AG04450 (cell line): ENCODE measurements around the gene LRP8. TPM values are rescaled to one million over a fixed set of nuclear protein-coding genes. Genes with fewer than 3 reads are reported as not detected.
A peak's percentile ranks its signal among the peaks of the same experiment; 100 is the strongest.

ENCODE experiments used
- CTCF ChIA-PET: fragments of 300-600, 350-600 bp; formaldehyde crosslinking; extraction: SDS; loops from one replicate; lab custom pipeline; 2022; ENCODE audit warnings: antibody characterized with exemption, inconsistent platforms; lab: Charles Lee
- POLR2A ChIA-PET: fragments of 350-600 bp; formaldehyde crosslinking; extraction: SDS; loops from one replicate; lab custom pipeline; 2021; ENCODE audit warnings: antibody characterized with exemption, inconsistent platforms; lab: Yijun Ruan, JAX
- DNase-seq: peaks from one replicate; pipeline ENCODE4 v3.0.0-alpha.2; 2011; ENCODE audit warnings: low read depth, low spot score
- H3K27ac ChIP-seq: one replicate; pipeline ENCODE4 v1.5.1; 2012; ENCODE audit warnings: low read depth, low read length, control low read depth
- H3K27me3 ChIP-seq: one replicate; pipeline ENCODE4 v1.6.0; 2012; ENCODE audit warnings: low read length; ENCODE audit not compliant: control insufficient read depth, insufficient read depth
- H3K4me3 ChIP-seq: 2 replicates; pipeline ENCODE4 v1.5.1; 2011; ENCODE audit warnings: mild to moderate bottlenecking, low read depth, low read length, control low read depth
- H3K9me3 ChIP-seq: 2 replicates; pipeline ENCODE4 v1.5.1; 2012; ENCODE audit warnings: low read length; ENCODE audit not compliant: control insufficient read depth, insufficient read depth
- CTCF ChIP-seq: IDR thresholded peaks from 2 replicates; pipeline ENCODE4 v1.5.1; 2011; ENCODE audit warnings: low read depth, low read length, control low read depth, inconsistent platforms
- polyA plus RNA-seq: library from polyadenylated mRNA; depleted of rRNA; stranded (reverse); fragments of >200 nt; gene quantifications from 2 replicates; pipeline ENCODE4 v1.2.3, GENCODE V29; 2011

LRP8 gene
- polyA plus RNA-seq, 1 experiment = 5.0 TPM

DNA sequence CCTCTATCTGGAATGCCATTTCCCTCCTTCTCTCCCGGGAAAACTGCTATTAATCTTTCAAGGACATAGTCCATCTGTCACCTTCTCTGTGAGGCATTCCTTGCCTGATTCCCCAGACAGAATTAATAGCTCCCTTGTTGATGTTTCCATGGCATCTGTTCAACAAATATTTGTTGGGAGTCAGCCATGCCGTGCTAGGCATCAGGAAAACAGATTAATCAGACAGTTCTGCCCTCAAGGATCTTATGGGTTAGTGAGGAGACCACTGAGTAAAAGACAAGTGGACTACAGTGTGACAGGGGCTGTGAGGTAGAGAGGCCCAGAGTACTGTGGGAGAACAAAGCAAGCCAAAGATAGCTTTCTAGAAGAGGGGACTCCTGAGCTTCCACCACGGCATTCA, 78.2 kb downstream of the LRP8 start:
- TF ChIP-seq CTCF = no peak
- H3K9me3 ChIP-seq = no peaks in the 10 kb centered on the region
- no peaks in the 10 kb centered on the region for H3K27me3 ChIP-seq
- ChIA-PET CTCF (interaction anchor here (1.3 kb wide), 1 partner anchor 13 kb away, joined by 3 read pairs; no protein-coding TSS in a partner anchor), POLR2A (no interaction called here)
- no peak overlapping the region for H3K27ac ChIP-seq
- DNase-seq = no peak
- no peak overlapping the region for H3K4me3 ChIP-seq

DNA sequence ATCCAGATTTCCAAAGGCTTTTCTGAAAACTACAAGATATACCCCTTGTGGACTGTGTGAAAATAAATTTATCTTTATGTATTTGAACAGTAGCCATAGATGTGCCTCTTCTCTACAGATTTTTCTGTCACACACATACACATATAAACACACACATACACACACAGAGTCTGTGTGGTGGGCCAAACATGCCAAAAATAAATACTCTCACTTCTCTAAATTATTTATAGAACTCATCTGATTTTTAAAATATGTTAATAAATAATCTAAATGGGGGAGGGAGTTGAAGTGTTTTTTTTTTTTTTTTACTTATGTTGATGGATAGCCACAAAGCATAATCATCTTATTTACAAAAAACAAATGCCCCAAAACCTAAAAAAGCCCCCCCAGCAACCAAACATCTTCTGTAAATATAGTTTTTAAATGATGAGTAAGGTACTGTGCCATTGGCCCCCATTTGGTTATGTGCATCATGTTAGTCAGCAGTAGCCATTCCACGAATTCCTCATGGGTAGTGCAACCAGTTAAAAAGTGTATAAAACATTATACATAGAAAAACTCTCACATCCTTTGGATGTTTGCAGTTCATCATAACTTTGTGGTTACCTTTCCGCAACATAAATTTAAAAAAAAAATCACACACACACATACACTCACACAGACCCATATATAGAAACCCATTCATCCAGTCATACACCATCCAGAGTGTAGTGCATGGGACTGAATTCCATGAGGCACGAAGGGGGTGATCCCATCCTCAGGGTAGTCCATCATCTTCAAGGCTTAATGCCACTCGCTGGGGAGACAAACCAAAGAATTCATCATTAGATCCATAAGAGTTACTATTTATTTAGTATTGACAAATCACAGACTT, 81.4 kb downstream of the LRP8 start:
- H3K27ac ChIP-seq = peak overlapping the region; percentile 75
- no peak for TF ChIP-seq CTCF
- H3K4me3 ChIP-seq = no peak overlapping the region
- H3K9me3 ChIP-seq = no peaks in the 10 kb centered on the region
- ChIA-PET CTCF (no interaction called here), POLR2A (no interaction called here)
- no peaks in the 10 kb centered on the region for H3K27me3 ChIP-seq
- DNase-seq = peak; percentile 91

DNA sequence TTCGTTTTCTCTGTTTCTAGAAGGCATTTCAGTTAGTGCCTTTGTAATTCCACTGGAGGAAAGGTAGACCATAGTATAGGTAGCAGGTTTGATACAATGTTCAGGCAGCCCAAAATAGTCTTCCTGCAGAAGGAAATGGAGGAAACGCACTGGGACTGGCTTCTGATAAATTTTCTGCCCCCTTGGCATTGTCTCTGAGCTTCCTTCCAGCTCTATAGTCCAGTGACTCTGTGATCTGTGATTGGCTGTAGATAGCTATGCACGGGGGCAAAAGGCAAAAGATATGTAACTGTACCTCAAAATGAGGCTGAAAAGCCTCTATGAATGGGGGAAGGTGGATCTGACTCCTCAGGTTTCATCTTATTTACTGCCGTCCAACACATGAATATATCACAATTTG, 83.7 kb downstream of the LRP8 start:
- ChIA-PET POLR2A (no interaction called here), CTCF (no interaction called here)
- Histone ChIP-seq H3K27ac (no peak overlapping the region), H3K4me3 (no peak overlapping the region), H3K27me3 (no peaks in the 10 kb centered on the region), H3K9me3 (no peaks in the 10 kb centered on the region)
- TF ChIP-seq CTCF = no peak
- no peak for DNase-seq

DNA sequence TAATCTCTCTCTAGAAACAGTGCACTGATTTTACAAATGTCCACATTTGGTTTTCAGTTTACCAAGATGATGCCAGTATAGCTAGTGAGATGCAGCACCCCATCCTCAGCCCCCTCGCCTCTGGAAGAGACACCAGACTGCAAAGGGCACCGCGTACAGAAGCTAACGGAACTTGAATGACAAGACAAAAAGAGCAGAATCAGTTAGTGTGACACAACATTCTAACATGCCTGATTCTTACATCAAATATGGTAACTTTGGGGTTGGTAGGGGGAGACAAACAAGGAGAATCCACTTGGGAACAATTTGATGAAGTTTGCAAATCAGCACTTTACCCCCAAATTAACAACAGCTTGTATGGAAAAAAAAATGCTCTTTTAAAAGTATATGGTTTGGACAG, 85.5 kb downstream of the LRP8 start:
- H3K27me3 ChIP-seq = no peaks in the 10 kb centered on the region
- H3K9me3 ChIP-seq = peaks cover 3% of the 10 kb centered on the region; the same call in 1 of the 2 replicates
- DNase-seq = no peak
- no peak for TF ChIP-seq CTCF
- ChIA-PET CTCF (no interaction called here), POLR2A (no interaction called here)
- no peak overlapping the region for H3K27ac ChIP-seq
- H3K4me3 ChIP-seq = no peak overlapping the region

- Histone ChIP-seq H3K9me3 (peaks cover 3% of the 10 kb centered on the region; the same call in 1 of the 2 replicates), H3K27ac (no peak overlapping the region), H3K27me3 (no peaks in the 10 kb centered on the region), H3K4me3 (no peak overlapping the region)
- POLR2A ChIA-PET = no interaction called here
- TF ChIP-seq CTCF = no peak
- DNase-seq = no peak
- CTCF ChIA-PET = no interaction called here
These were observed 86.0 kb downstream of the LRP8 start for GRCh38 chr1:53241828-53242227.
